ENCODE measurements around the gene MSTN. TPM values are rescaled to one million over a fixed set of nuclear protein-coding genes. Genes with fewer than 3 reads are reported as not detected.

Gene MSTN
- total RNA-seq, 4 donors from 2014 or later = 0.38 to 0.60 TPM; not detected in 2

GRCh38 chr2:190084704-190085103 lies 22.2 kb upstream of the MSTN start:
- H3K9me3 ChIP-seq = no peaks in the 10 kb centered on the region
- WGBS = 47% methylated on average over 2 of the region's 2 CpGs
- no peaks in the 10 kb centered on the region for H3K4me1 ChIP-seq
- H3K4me3 ChIP-seq = no peak overlapping the region
- no peak for DNase-seq (ENCODE audit: low spot score in 2 of 2)
- no peak overlapping the region for H3K27ac ChIP-seq
- H3K27me3 ChIP-seq = no peaks in the 10 kb centered on the region
- TF ChIP-seq EP300 (IDR thresholded peaks at IDR 0.05) = no peak
- no peak for TF ChIP-seq POLR2AphosphoS5 (IDR thresholded peaks at IDR 0.05)
- no peak for TF ChIP-seq POLR2A (IDR thresholded peaks at IDR 0.05)
- no peak for TF ChIP-seq CTCF (IDR thresholded peaks at IDR 0.05)
- no peaks in the 10 kb centered on the region for H3K36me3 ChIP-seq

GRCh38 chr2:190082118-190082517 lies 19.6 kb upstream of the MSTN start:
- 100% methylated on average over 1 of the region's 1 CpG for WGBS
- no peak overlapping the region for H3K27ac ChIP-seq
- no peaks in the 10 kb centered on the region for H3K9me3 ChIP-seq
- H3K4me1 ChIP-seq = no peaks in the 10 kb centered on the region
- no peak for DNase-seq (ENCODE audit: low spot score in 2 of 2)
- H3K36me3 ChIP-seq = no peaks in the 10 kb centered on the region
- TF ChIP-seq EP300 (IDR thresholded peaks at IDR 0.05) (no peak), POLR2AphosphoS5 (IDR thresholded peaks at IDR 0.05) (no peak), CTCF (IDR thresholded peaks at IDR 0.05) (no peak), POLR2A (IDR thresholded peaks at IDR 0.05) (no peak)
- no peaks in the 10 kb centered on the region for H3K27me3 ChIP-seq
- H3K4me3 ChIP-seq = no peak overlapping the region

- H3K36me3 ChIP-seq = no peaks in the 10 kb centered on the region
- no peaks in the 10 kb centered on the region for H3K4me1 ChIP-seq
- H3K9me3 ChIP-seq = peaks cover 5% of the 10 kb centered on the region
- H3K4me3 ChIP-seq = no peak overlapping the region
- no peak for TF ChIP-seq POLR2A (IDR thresholded peaks at IDR 0.05)
- no peak for TF ChIP-seq POLR2AphosphoS5 (IDR thresholded peaks at IDR 0.05)
- TF ChIP-seq EP300 (IDR thresholded peaks at IDR 0.05) = no peak
- no peak for TF ChIP-seq CTCF (IDR thresholded peaks at IDR 0.05)
- H3K27me3 ChIP-seq = no peaks in the 10 kb centered on the region
- DNase-seq (ENCODE audit: low spot score in 2 of 2) = no peak
- H3K27ac ChIP-seq = no peak overlapping the region
Measured at GRCh38 chr2:190080527-190081049, 18.1 kb upstream of the MSTN start.

- H3K4me1 ChIP-seq = no peaks in the 10 kb centered on the region
- WGBS = 92% methylated on average over 2 of the region's 2 CpGs
- H3K9me3 ChIP-seq = peaks cover 5% of the 10 kb centered on the region
- no peak overlapping the region for H3K27ac ChIP-seq
- no peak overlapping the region for H3K4me3 ChIP-seq
- TF ChIP-seq CTCF (IDR thresholded peaks at IDR 0.05) = no peak
- no peak for TF ChIP-seq POLR2AphosphoS5 (IDR thresholded peaks at IDR 0.05)
- no peak for TF ChIP-seq EP300 (IDR thresholded peaks at IDR 0.05)
- no peak for TF ChIP-seq POLR2A (IDR thresholded peaks at IDR 0.05)
- H3K27me3 ChIP-seq = no peaks in the 10 kb centered on the region
- no peaks in the 10 kb centered on the region for H3K36me3 ChIP-seq
- DNase-seq (ENCODE audit: low spot score in 2 of 2) = no peak
Measured at GRCh38 chr2:190079160-190079559, 16.6 kb upstream of the MSTN start.

- Histone ChIP-seq H3K27me3 (no peaks in the 10 kb centered on the region), H3K27ac (no peak overlapping the region), H3K4me3 (no peak overlapping the region), H3K36me3 (no peaks in the 10 kb centered on the region), H3K4me1 (no peaks in the 10 kb centered on the region), H3K9me3 (peaks cover 5% of the 10 kb centered on the region)
- TF ChIP-seq EP300 (IDR thresholded peaks at IDR 0.05) (no peak), CTCF (IDR thresholded peaks at IDR 0.05) (no peak), POLR2AphosphoS5 (IDR thresholded peaks at IDR 0.05) (no peak), POLR2A (IDR thresholded peaks at IDR 0.05) (no peak)
- no peak for DNase-seq (ENCODE audit: low spot score in 2 of 2)
Measured at GRCh38 chr2:190075623-190076022, 13.1 kb upstream of the MSTN start.

Data from suprapubic skin (tissue), 4 donors.